HEK293 (cell line): Measurements from ENCODE around the gene HTR2A.

Source experiments
- BCL11B ChIP-seq: fragments of 450-650 bp; formaldehyde crosslinking; IDR thresholded peaks from 2 replicates; pipeline ENCODE4 v1.5.1; 2016; ENCODE audit warnings: low read depth, missing biosample characterization, missing genetic modification characterization
- EGR2 ChIP-seq: fragments of 450-650 bp; formaldehyde crosslinking; IDR thresholded peaks from 2 replicates; pipeline ENCODE4 v1.5.1; 2016; ENCODE audit warnings: low read depth, missing biosample characterization, missing genetic modification characterization
- ELK4 ChIP-seq: IDR thresholded peaks from 2 replicates; pipeline ENCODE4 v1.6.1; 2011; ENCODE audit warnings: mild to moderate bottlenecking, low read depth, low read length, borderline replicate concordance
- GLI4 ChIP-seq: fragments of 450-650 bp; formaldehyde crosslinking; IDR thresholded peaks from 2 replicates; pipeline ENCODE4 v1.5.1; 2016; ENCODE audit warnings: missing biosample characterization, missing genetic modification characterization
- GLIS1 ChIP-seq: fragments of 450-650 bp; formaldehyde crosslinking; IDR thresholded peaks from 2 replicates; pipeline ENCODE4 v1.5.1; 2016; ENCODE audit warnings: missing biosample characterization, missing genetic modification characterization
- HOXC10 ChIP-seq: sonication (generic); formaldehyde crosslinking; IDR thresholded peaks from 2 replicates; pipeline ENCODE4 v1.8.1; 2023; ENCODE audit warnings: mild to moderate bottlenecking, missing genetic modification reagents
- KLF1 ChIP-seq: fragments of 450-650 bp; formaldehyde crosslinking; IDR thresholded peaks from 2 replicates; pipeline ENCODE4 v1.5.1; 2016; ENCODE audit warnings: missing biosample characterization, missing genetic modification characterization
- KLF8 ChIP-seq: fragments of 450-650 bp; formaldehyde crosslinking; IDR thresholded peaks from 2 replicates; pipeline ENCODE4 v1.5.1; 2016; ENCODE audit warnings: missing biosample characterization, missing genetic modification characterization
- MZF1 ChIP-seq: fragments of 450-650 bp; formaldehyde crosslinking; IDR thresholded peaks from 2 replicates; pipeline ENCODE4 v1.5.1; 2017; ENCODE audit warnings: missing biosample characterization, missing genetic modification characterization, borderline replicate concordance
- SP3 ChIP-seq: fragments of 450-650 bp; formaldehyde crosslinking; IDR thresholded peaks from 2 replicates; pipeline ENCODE4 v1.5.1; 2016; ENCODE audit warnings: missing biosample characterization, missing genetic modification characterization
- ZBTB17 ChIP-seq: fragments of 450-650 bp; formaldehyde crosslinking; IDR thresholded peaks from 2 replicates; pipeline ENCODE4 v1.5.1; 2016; ENCODE audit warnings: missing biosample characterization, missing genetic modification characterization
- ZBTB7A ChIP-seq: fragments of 450-650 bp; formaldehyde crosslinking; IDR thresholded peaks from 2 replicates; pipeline ENCODE4 v1.5.1; 2016; ENCODE audit warnings: low read depth, missing biosample characterization, missing genetic modification characterization
- ZEB2 ChIP-seq: fragments of 450-650 bp; formaldehyde crosslinking; IDR thresholded peaks from 2 replicates; pipeline ENCODE4 v1.5.1; 2016; ENCODE audit warnings: missing biosample characterization, missing genetic modification characterization
- ZFP69B ChIP-seq: fragments of 450-650 bp; formaldehyde crosslinking; IDR thresholded peaks from 2 replicates; pipeline ENCODE4 v1.5.1; 2016; ENCODE audit warnings: missing biosample characterization, missing genetic modification characterization
- ZNF155 ChIP-seq: fragments of 450-650 bp; formaldehyde crosslinking; IDR thresholded peaks from 2 replicates; pipeline ENCODE4 v1.5.1; 2016; ENCODE audit warnings: missing biosample characterization, missing genetic modification characterization
- ZNF341 ChIP-seq: fragments of 450-650 bp; formaldehyde crosslinking; IDR thresholded peaks from 2 replicates; pipeline ENCODE4; 2016; ENCODE audit warnings: low read depth, missing biosample characterization, missing genetic modification characterization
- ZNF394 ChIP-seq: fragments of 450-650 bp; formaldehyde crosslinking; IDR thresholded peaks from 2 replicates; pipeline ENCODE4 v1.5.1; 2016; ENCODE audit warnings: missing biosample characterization, missing genetic modification characterization, mild to moderate bottlenecking, moderate library complexity, borderline replicate concordance
- ZNF548 ChIP-seq: fragments of 450-650 bp; formaldehyde crosslinking; IDR thresholded peaks from 2 replicates; pipeline ENCODE4 v1.5.1; 2016; ENCODE audit warnings: missing biosample characterization, missing genetic modification characterization
- ZNF585B ChIP-seq: fragments of 450-650 bp; formaldehyde crosslinking; IDR thresholded peaks from 2 replicates; pipeline ENCODE4 v1.5.1; 2016; ENCODE audit warnings: missing biosample characterization, missing genetic modification characterization
- ZNF600 ChIP-seq: fragments of 450-650 bp; formaldehyde crosslinking; IDR thresholded peaks from 2 replicates; pipeline ENCODE4 v1.5.1; 2016; ENCODE audit warnings: missing biosample characterization, missing genetic modification characterization
- ZNF610 ChIP-seq: fragments of 450-650 bp; formaldehyde crosslinking; IDR thresholded peaks from 2 replicates; pipeline ENCODE4 v1.5.1; 2016; ENCODE audit warnings: missing biosample characterization, missing genetic modification characterization, borderline replicate concordance
- ZNF692 ChIP-seq: fragments of 450-650 bp; formaldehyde crosslinking; IDR thresholded peaks from 2 replicates; pipeline ENCODE4 v1.5.1; 2016; ENCODE audit warnings: missing biosample characterization, missing genetic modification characterization
- ZNF701 ChIP-seq: fragments of 450-650 bp; formaldehyde crosslinking; IDR thresholded peaks from 2 replicates; pipeline ENCODE4 v1.5.1; 2016; ENCODE audit warnings: missing biosample characterization, missing genetic modification characterization
- ZNF768 ChIP-seq: fragments of 450-650 bp; formaldehyde crosslinking; IDR thresholded peaks from 2 replicates; pipeline ENCODE4 v1.5.1; 2018; ENCODE audit warnings: missing biosample characterization, mild to moderate bottlenecking, missing genetic modification characterization
- ZSCAN5A ChIP-seq: fragments of 450-650 bp; formaldehyde crosslinking; IDR thresholded peaks from 2 replicates; pipeline ENCODE4 v1.5.1; 2016; ENCODE audit warnings: missing biosample characterization, missing genetic modification characterization
- ZXDB ChIP-seq: fragments of 450-650 bp; formaldehyde crosslinking; IDR thresholded peaks from 2 replicates; pipeline ENCODE4 v1.5.1; 2016; ENCODE audit warnings: missing biosample characterization, missing genetic modification characterization
- TF ChIP-seq, protein P1 (sequence below): fragments of 450-650 bp; formaldehyde crosslinking; conservative IDR thresholded peaks from 2 replicates; pipeline ENCODE4 v1.5.1; 2016; ENCODE audit warnings: low read depth, missing biosample characterization, missing genetic modification characterization
- TF ChIP-seq, protein P2 (sequence below): fragments of 450-650 bp; formaldehyde crosslinking; IDR thresholded peaks from 2 replicates; pipeline ENCODE4 v1.5.1; 2016; ENCODE audit warnings: missing biosample characterization, missing genetic modification characterization

HTR2A gene

DNA sequence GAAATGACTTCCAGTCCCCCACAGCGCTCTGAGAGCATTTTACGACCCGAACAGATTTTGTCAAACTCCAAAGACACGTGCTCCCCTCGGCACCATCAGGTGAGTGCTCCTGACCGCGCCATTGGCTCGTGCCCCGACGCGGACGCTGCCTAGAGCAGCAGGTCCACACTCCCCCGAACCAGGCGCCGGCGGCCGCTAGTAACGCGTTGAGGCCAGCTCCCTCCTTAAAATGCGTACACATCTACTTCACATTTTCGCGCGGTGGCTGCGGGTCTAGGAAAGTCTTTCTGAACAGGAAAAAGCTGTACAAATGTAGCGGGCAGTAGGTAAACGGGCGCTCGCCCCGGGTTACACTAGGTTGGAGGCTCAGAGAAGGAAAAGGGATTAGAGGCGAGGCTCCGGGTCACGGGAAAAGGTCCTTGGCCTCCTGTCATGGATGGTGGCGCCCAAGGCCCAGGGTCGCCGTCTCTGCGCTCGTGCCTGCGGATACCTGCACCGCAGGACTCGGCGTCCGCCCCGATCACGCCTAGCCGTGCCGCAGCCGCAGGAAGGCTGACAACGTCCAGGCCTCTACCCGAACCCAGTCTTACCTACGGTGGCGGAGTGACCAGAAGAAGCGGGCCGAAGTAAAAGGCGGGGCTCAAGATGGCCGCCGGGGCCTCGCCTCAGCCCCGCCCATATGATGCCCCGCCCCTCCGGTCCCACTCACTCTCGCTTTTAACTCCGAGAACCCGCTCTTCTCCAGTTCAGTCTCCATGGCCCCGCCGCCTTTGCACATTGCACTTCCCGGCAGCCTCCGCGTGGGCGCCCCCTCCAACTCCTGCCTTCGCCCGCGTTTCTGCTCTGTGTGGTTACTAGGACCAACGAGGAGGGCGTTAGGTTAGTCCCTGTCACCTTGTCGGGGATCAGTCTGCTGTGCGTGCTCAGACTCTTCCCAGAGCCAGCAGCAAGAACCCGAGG, 100.1 kb downstream of the HTR2A start, which contains the start of gene ESD (continued):
- TF ChIP-seq, protein P1, sequence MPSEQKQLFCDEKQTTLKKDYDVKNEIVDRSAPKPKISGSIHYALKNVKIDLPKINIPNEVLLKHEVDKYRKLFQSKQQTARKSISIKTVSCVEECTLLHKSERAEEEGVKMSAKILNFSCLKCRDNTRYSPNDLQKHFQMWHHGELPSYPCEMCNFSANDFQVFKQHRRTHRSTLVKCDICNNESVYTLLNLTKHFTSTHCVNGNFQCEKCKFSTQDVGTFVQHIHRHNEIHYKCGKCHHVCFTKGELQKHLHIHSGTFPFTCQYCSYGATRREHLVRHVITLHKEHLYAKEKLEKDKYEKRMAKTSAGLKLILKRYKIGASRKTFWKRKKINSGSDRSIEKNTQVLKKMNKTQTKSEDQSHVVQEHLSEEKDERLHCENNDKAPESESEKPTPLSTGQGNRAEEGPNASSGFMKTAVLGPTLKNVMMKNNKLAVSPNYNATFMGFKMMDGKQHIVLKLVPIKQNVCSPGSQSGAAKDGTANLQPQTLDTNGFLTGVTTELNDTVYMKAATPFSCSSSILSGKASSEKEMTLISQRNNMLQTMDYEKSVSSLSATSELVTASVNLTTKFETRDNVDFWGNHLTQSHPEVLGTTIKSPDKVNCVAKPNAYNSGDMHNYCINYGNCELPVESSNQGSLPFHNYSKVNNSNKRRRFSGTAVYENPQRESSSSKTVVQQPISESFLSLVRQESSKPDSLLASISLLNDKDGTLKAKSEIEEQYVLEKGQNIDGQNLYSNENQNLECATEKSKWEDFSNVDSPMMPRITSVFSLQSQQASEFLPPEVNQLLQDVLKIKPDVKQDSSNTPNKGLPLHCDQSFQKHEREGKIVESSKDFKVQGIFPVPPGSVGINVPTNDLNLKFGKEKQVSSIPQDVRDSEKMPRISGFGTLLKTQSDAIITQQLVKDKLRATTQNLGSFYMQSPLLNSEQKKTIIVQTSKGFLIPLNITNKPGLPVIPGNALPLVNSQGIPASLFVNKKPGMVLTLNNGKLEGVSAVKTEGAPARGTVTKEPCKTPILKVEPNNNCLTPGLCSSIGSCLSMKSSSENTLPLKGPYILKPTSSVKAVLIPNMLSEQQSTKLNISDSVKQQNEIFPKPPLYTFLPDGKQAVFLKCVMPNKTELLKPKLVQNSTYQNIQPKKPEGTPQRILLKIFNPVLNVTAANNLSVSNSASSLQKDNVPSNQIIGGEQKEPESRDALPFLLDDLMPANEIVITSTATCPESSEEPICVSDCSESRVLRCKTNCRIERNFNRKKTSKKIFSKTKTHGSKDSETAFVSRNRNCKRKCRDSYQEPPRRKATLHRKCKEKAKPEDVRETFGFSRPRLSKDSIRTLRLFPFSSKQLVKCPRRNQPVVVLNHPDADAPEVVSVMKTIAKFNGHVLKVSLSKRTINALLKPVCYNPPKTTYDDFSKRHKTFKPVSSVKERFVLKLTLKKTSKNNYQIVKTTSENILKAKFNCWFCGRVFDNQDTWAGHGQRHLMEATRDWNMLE (tag by site-specific recombination): peak; percentile 62
- TF ChIP-seq EGR2 (tag by site-specific recombination): peak; percentile 89
- peak; percentile 46; the same call in 1 of the 2 replicates for TF ChIP-seq ZNF600 (tag by site-specific recombination)
- TF ChIP-seq ZNF548: no peak
- peak; percentile 80 for TF ChIP-seq GLI4 (tag by site-specific recombination)
- TF ChIP-seq ZEB2 (tag by site-specific recombination): peak; percentile 17; the same call in 1 of the 2 replicates
- TF ChIP-seq KLF8 (tag by site-specific recombination): peak; percentile 86
- TF ChIP-seq ZNF585B (tag by site-specific recombination): no peak
- peak; percentile 38; the same call in 1 of the 2 replicates for TF ChIP-seq ZNF610 (tag by site-specific recombination)
- TF ChIP-seq ZSCAN5A (tag by site-specific recombination): 0 out of 2 replicates have a peak, but pooled peaks have one; percentile 65
- TF ChIP-seq, protein P2, sequence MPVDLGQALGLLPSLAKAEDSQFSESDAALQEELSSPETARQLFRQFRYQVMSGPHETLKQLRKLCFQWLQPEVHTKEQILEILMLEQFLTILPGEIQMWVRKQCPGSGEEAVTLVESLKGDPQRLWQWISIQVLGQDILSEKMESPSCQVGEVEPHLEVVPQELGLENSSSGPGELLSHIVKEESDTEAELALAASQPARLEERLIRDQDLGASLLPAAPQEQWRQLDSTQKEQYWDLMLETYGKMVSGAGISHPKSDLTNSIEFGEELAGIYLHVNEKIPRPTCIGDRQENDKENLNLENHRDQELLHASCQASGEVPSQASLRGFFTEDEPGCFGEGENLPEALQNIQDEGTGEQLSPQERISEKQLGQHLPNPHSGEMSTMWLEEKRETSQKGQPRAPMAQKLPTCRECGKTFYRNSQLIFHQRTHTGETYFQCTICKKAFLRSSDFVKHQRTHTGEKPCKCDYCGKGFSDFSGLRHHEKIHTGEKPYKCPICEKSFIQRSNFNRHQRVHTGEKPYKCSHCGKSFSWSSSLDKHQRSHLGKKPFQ (tag by site-specific recombination): peak; percentile 74
- peak; percentile 58; the same call in 1 of the 2 replicates for TF ChIP-seq ZNF394 (tag by site-specific recombination)
- TF ChIP-seq ZNF692 (tag by site-specific recombination): peak; percentile 73
- peak; percentile 82; the same call in 1 of the 2 replicates for TF ChIP-seq BCL11B (tag by site-specific recombination)
- TF ChIP-seq ZNF155 (tag by site-specific recombination): no peak
- no peak for TF ChIP-seq ELK4
- TF ChIP-seq KLF1: 0 out of 2 replicates have a peak, but pooled peaks have one; percentile 40
- 0 out of 2 replicates have a peak, but pooled peaks have one; percentile 83 for TF ChIP-seq HOXC10 (CRISPR knock-in tag)
- TF ChIP-seq ZXDB: 0 out of 2 replicates have a peak, but pooled peaks have one; percentile 14
- TF ChIP-seq GLIS1 (tag by site-specific recombination): peak; percentile 82; the same call in 1 of the 2 replicates
- TF ChIP-seq ZNF768 (tag by site-specific recombination): no peak
- TF ChIP-seq SP3 (tag by site-specific recombination): peak; percentile 81
- TF ChIP-seq MZF1 (tag by site-specific recombination): 0 out of 2 replicates have a peak, but pooled peaks have one; percentile 11
- peak; percentile 77 for TF ChIP-seq ZNF341 (tag by site-specific recombination)
- no peak for TF ChIP-seq ZNF701
- peak; percentile 80; the same call in 1 of the 2 replicates for TF ChIP-seq ZFP69B (tag by site-specific recombination)
- 0 out of 2 replicates have a peak, but pooled peaks have one; percentile 37 for TF ChIP-seq ZBTB7A
- TF ChIP-seq ZBTB17 (tag by site-specific recombination): peak; percentile 70
